ENCODE data around the gene SUGP2. TPM values are rescaled to one million over a fixed set of nuclear protein-coding genes. Genes with fewer than 3 reads are reported as not detected.

SUGP2 gene
- total and polyA plus RNA-seq, 8 donors = 21.5 to 104 (median 53.4) TPM

GRCh38 chr19:19074196-19074882 lies 41.0 kb upstream of the SUGP2 start:
- no peak overlapping the region for H3K4me3 ChIP-seq
- H3K4me1 ChIP-seq = peaks cover 0 to 26% (median 14%) of the 10 kb centered on the region in 4 donors
- H3K9me3 ChIP-seq = no peaks in the 10 kb centered on the region
- H3K27ac ChIP-seq = no peak overlapping the region
- TF ChIP-seq POLR2AphosphoS5 (IDR thresholded peaks at IDR 0.05) (no peak), EP300 (IDR thresholded peaks at IDR 0.05) (no peak), POLR2A (IDR thresholded peaks at IDR 0.05) (no peak), CTCF (IDR thresholded peaks at IDR 0.05) (no peak)
- DNase-seq = no peak
- no peaks in the 10 kb centered on the region for H3K27me3 ChIP-seq
- peaks cover 0 to 31% (median 13%) of the 10 kb centered on the region in 4 donors for H3K36me3 ChIP-seq
- intact Hi-C loops (cut with DNase I; ENCODE audit: low total_unique reads) = no loop called here
- 34 to 56% (median 44%) methylated on average over 13 of the region's 13 CpGs for WGBS, 5 donors

GRCh38 chr19:19071897-19072296 lies 38.6 kb upstream of the SUGP2 start:
- Histone ChIP-seq H3K27me3 (no peaks in the 10 kb centered on the region), H3K36me3 (peaks cover 0 to 14% (median 5%) of the 10 kb centered on the region in 4 donors), H3K4me1 (peaks cover 3 to 51% (median 27%) of the 10 kb centered on the region in 4 donors), H3K4me3 (no peak overlapping the region), H3K27ac (no peak overlapping the region), H3K9me3 (no peaks in the 10 kb centered on the region)
- no peak for DNase-seq
- intact Hi-C loops (cut with DNase I; ENCODE audit: low total_unique reads) = no loop called here
- WGBS, 5 donors = 94 to 96% (median 95%) methylated on average over 8 of the region's 8 CpGs
- no peak for TF ChIP-seq POLR2A (IDR thresholded peaks at IDR 0.05)
- no peak for TF ChIP-seq EP300 (IDR thresholded peaks at IDR 0.05)
- no peak for TF ChIP-seq POLR2AphosphoS5 (IDR thresholded peaks at IDR 0.05)

- intact Hi-C loops (cut with DNase I; ENCODE audit: low total_unique reads) = no loop called here
- Histone ChIP-seq H3K9me3 (no peaks in the 10 kb centered on the region), H3K27me3 (no peaks in the 10 kb centered on the region), H3K4me1 (peaks cover 16 to 66% (median 40%) of the 10 kb centered on the region in 4 donors), H3K27ac (peak overlapping the region in 3 of 5 donors; percentile 42 to 68 (median 43)), H3K4me3 (no peak overlapping the region), H3K36me3 (no peaks in the 10 kb centered on the region)
- 64 to 84% (median 79%) methylated on average over 11 of the region's 11 CpGs for WGBS, 5 donors
- DNase-seq = no peak
- TF ChIP-seq POLR2A (IDR thresholded peaks at IDR 0.05) (no peak), POLR2AphosphoS5 (IDR thresholded peaks at IDR 0.05) (no peak), CTCF (IDR thresholded peaks at IDR 0.05) (no peak), EP300 (IDR thresholded peaks at IDR 0.05) (no peak)
Measured at GRCh38 chr19:19068659-19069654, 35.6 kb upstream of the SUGP2 start.

GRCh38 chr19:19067276-19068072 lies 34.2 kb upstream of the SUGP2 start:
- DNase-seq = no peak
- Histone ChIP-seq H3K4me3 (no peak overlapping the region), H3K9me3 (no peaks in the 10 kb centered on the region), H3K36me3 (no peaks in the 10 kb centered on the region), H3K27me3 (no peaks in the 10 kb centered on the region), H3K4me1 (peaks cover 22 to 60% (median 42%) of the 10 kb centered on the region in 4 donors), H3K27ac (no peak overlapping the region)
- 73 to 77% (median 75%) methylated on average over 11 of the region's 11 CpGs for whole genome bisulfite sequencing, 5 donors
- TF ChIP-seq POLR2AphosphoS5 (IDR thresholded peaks at IDR 0.05) (no peak), POLR2A (IDR thresholded peaks at IDR 0.05) (no peak), EP300 (IDR thresholded peaks at IDR 0.05) (no peak), CTCF (IDR thresholded peaks at IDR 0.05) (no peak)
- intact Hi-C loops (cut with DNase I; ENCODE audit: low total_unique reads) = no loop called here

All from stomach (tissue), 9 donors.